Colonic mucosa (tissue), 4 donors: ENCODE measurements around the gene SDF2L1. TPM values are rescaled to one million over a fixed set of nuclear protein-coding genes. Genes with fewer than 3 reads are reported as not detected.

ENCODE experiments used
- DNase-seq: peaks from one replicate; pipeline ENCODE4 v3.0.0-alpha.2; 2020
- H3K27ac ChIP-seq: fragments of 200-600 bp; one replicate; pipeline ENCODE4 v1.8.0; 2021
- H3K27me3 ChIP-seq: fragments of 200-600 bp; one replicate; pipeline ENCODE4 v1.8.0; 2021
- H3K36me3 ChIP-seq: fragments of 200-600 bp; one replicate; pipeline ENCODE4 v1.8.0; 2021
- H3K4me1 ChIP-seq: fragments of 200-600 bp; one replicate; pipeline ENCODE4 v1.8.0; 2021; ENCODE audit warnings: mild to moderate bottlenecking
- H3K4me3 ChIP-seq: fragments of 200-600 bp; one replicate; pipeline ENCODE4 v1.8.0; 2021
- H3K9ac ChIP-seq, 2 donors: one replicate each; pipeline ENCODE4 v1.7.0; 2013; ENCODE audit warnings: control low read depth in 2 of 2, low read depth in 2 of 2, low read length in 2 of 2
- H3K9me3 ChIP-seq: fragments of 200-600 bp; one replicate; pipeline ENCODE4 v1.8.0; 2021
- CTCF ChIP-seq: fragments of 200-600 bp; IDR thresholded peaks from one replicate; pipeline ENCODE4 v1.8.0; 2022; ENCODE audit warnings: antibody characterized with exemption, mild to moderate bottlenecking
- intact Hi-C: fragments of 100-400 bp; cut with DNase I; formaldehyde crosslinking; loops from one replicate; pipeline ENCODE4 v1.14.1; 2022
- total RNA-seq, 2 donors: library from RNA; stranded (reverse); fragmentation: NEBNext Ultra II Directional in 1 of 2; extraction: Animal tissue kit (Norgen Biotek cat#: 25700) in 1 of 2; gene quantifications; one replicate each; pipeline ENCODE4 v1.2.1, GENCODE V29; 2021
- donor health status: healthy.
- donor health status: DM: no; HTN: no; CAD: no.
- donor health status: DM: no; HTN: no; CAD: no.

SDF2L1 gene
- total RNA-seq, 2 donors from 2014 or later, result 48.8 to 177 TPM

- no peaks in the 10 kb centered on the region for H3K27me3 ChIP-seq
- H3K36me3 ChIP-seq, result peaks cover 18% of the 10 kb centered on the region
These were observed 43.8 kb upstream of the SDF2L1 start for GRCh38 chr22:21598302-21598701.

GRCh38 chr22:21599053-21599893, 42.8 kb upstream of the SDF2L1 start:
- intact Hi-C loops, result no loop called here
- DNase-seq, result no peak
- Histone ChIP-seq H3K4me1 (no peaks in the 10 kb centered on the region), H3K9ac (no peak overlapping the region), H3K36me3 (peaks cover 9% of the 10 kb centered on the region), H3K27me3 (no peaks in the 10 kb centered on the region), H3K27ac (no peak overlapping the region), H3K4me3 (no peak overlapping the region), H3K9me3 (no peaks in the 10 kb centered on the region)
- TF ChIP-seq CTCF, result no peak

More at GRCh38 chr22:21598302-21598701, 43.8 kb upstream of the SDF2L1 start:
- no peaks in the 10 kb centered on the region for H3K4me1 ChIP-seq
- H3K27ac ChIP-seq, result no peak overlapping the region
- H3K9me3 ChIP-seq, result no peaks in the 10 kb centered on the region
- intact Hi-C loops, result no loop called here
- TF ChIP-seq CTCF, result no peak
- H3K9ac ChIP-seq, result no peak overlapping the region
- H3K4me3 ChIP-seq, result no peak overlapping the region
- no peak for DNase-seq

GRCh38 chr22:21602579-21602978, 39.5 kb upstream of the SDF2L1 start:
- DNase-seq, result no peak
- Histone ChIP-seq H3K27me3 (no peaks in the 10 kb centered on the region), H3K9me3 (no peaks in the 10 kb centered on the region), H3K4me1 (no peaks in the 10 kb centered on the region), H3K36me3 (no peaks in the 10 kb centered on the region), H3K4me3 (no peak overlapping the region), H3K27ac (no peak overlapping the region), H3K9ac (no peak overlapping the region)
- no peak for TF ChIP-seq CTCF
- intact Hi-C loops, result no loop called here

GRCh38 chr22:21603973-21604372, 38.1 kb upstream of the SDF2L1 start:
- intact Hi-C loops, result no loop called here
- Histone ChIP-seq H3K9me3 (no peaks in the 10 kb centered on the region), H3K9ac (no peak overlapping the region), H3K36me3 (no peaks in the 10 kb centered on the region), H3K4me3 (no peak overlapping the region), H3K4me1 (no peaks in the 10 kb centered on the region), H3K27me3 (no peaks in the 10 kb centered on the region), H3K27ac (no peak overlapping the region)
- no peak for DNase-seq
- TF ChIP-seq CTCF, result no peak

- no peak for DNase-seq
- no peak for TF ChIP-seq CTCF
- no peak overlapping the region for H3K27ac ChIP-seq
These were observed 36.1 kb upstream of the SDF2L1 start for GRCh38 chr22:21605887-21606564.

More at GRCh38 chr22:21605887-21606564, 36.1 kb upstream of the SDF2L1 start:
- no peak overlapping the region for H3K4me3 ChIP-seq
- H3K27me3 ChIP-seq, result no peaks in the 10 kb centered on the region
- no peak overlapping the region for H3K9ac ChIP-seq
- no peaks in the 10 kb centered on the region for H3K9me3 ChIP-seq
- no peaks in the 10 kb centered on the region for H3K36me3 ChIP-seq
- H3K4me1 ChIP-seq, result no peaks in the 10 kb centered on the region
- intact Hi-C loops, result no loop called here
